T-cell (primary cell): ENCODE data around the gene COX11. TPM values are rescaled to one million over a fixed set of nuclear protein-coding genes. Genes with fewer than 3 reads are reported as not detected.

Experiments used
- ATAC-seq, 4 experiments: fragments of 200-7000 bp in 3 of 4; fragments of 150-1000 bp in 1 of 4; cut with Tn5 transposase; replicated peaks in 1 of 4; 1 replicate in 3 of 4; 2 replicates in 1 of 4; pipeline ENCODE4 v1.10.0; 2021; ENCODE audit warnings: moderate library complexity in 3 of 4, mild to moderate bottlenecking in 2 of 4, moderate number of reproducible peaks in 1 of 4
- CTCF ChIA-PET, 2 donors: fragments of 300-600 bp; sonication (Branson Sonifier 250); formaldehyde crosslinking; loops; one replicate each; lab custom pipeline; 2022; ENCODE audit warnings: antibody characterized with exemption in 2 of 2; lab: Charles Lee
- POLR2A ChIA-PET, 2 donors: fragments of 300-600 bp; sonication (Branson Sonifier 250); formaldehyde crosslinking; loops; one replicate each; lab custom pipeline; 2022; ENCODE audit warnings: antibody characterized with exemption in 2 of 2; lab: Charles Lee
- DNase-seq, 35 experiments: peaks; one replicate each; pipeline versions ENCODE4 v3.0.0 to v3.0.0-alpha.2; 2013 to 2023
- H3K27ac ChIP-seq: one replicate; pipeline ENCODE4 v1.5.1; 2013; ENCODE audit warnings: low read length
- H3K27me3 ChIP-seq, 2 experiments: replicated peaks in 1 of 2; 1 replicate in 1 of 2; 2 replicates in 1 of 2; pipeline versions ENCODE4 v1.6.1 to v1.7.0; 2013; ENCODE audit warnings: low read length in 1 of 2, mixed read lengths in 1 of 2; ENCODE audit not compliant: control insufficient read depth in 2 of 2, insufficient read depth in 2 of 2; ENCODE audit errors: extremely low read depth in 1 of 2
- H3K36me3 ChIP-seq, 2 donors: 1 replicate in 1 of 2; 2 replicates in 1 of 2; pipeline versions ENCODE4 v1.6.1 to v1.7.0; 2013; ENCODE audit warnings: low read length in 1 of 2; ENCODE audit not compliant: control insufficient read depth in 2 of 2, insufficient read depth in 1 of 2; ENCODE audit errors: extremely low read depth in 1 of 2
- H3K4me1 ChIP-seq, 2 experiments: 1 replicate in 1 of 2; 2 replicates in 1 of 2; pipeline versions ENCODE4 v1.6.1 to v1.7.0; 2013; ENCODE audit warnings: low read length in 2 of 2, mixed read lengths in 1 of 2; ENCODE audit not compliant: insufficient read depth in 2 of 2, control insufficient read depth in 1 of 2; ENCODE audit errors: extremely low read depth in 1 of 2
- H3K4me3 ChIP-seq, 2 donors: 1 replicate in 1 of 2; 2 replicates in 1 of 2; pipeline versions ENCODE4 v1.5.1 to v1.7.0; 2013; ENCODE audit warnings: mild to moderate bottlenecking in 2 of 2, low read length in 1 of 2, moderate library complexity in 1 of 2; ENCODE audit not compliant: control insufficient read depth in 1 of 2; ENCODE audit errors: extremely low read depth in 1 of 2
- H3K9me3 ChIP-seq: 2 replicates; pipeline ENCODE4 v1.7.0; 2013
- H3K27ac Mint-ChIP-seq, 2 donors: one replicate each; pipeline ENCODE4 v1.8.0; 2020 to 2021; ENCODE audit warnings: mild to moderate bottlenecking in 2 of 2, mixed read lengths in 2 of 2
- H3K27me3 Mint-ChIP-seq, 2 donors: one replicate each; pipeline ENCODE4 v1.8.0; 2021 to 2022; ENCODE audit warnings: mixed read lengths in 2 of 2
- H3K36me3 Mint-ChIP-seq: one replicate; pipeline ENCODE4 v1.8.0; 2021; ENCODE audit warnings: mixed read lengths
- H3K4me1 Mint-ChIP-seq, 3 donors: one replicate each; pipeline ENCODE4 v1.8.0; 2020 to 2022; ENCODE audit warnings: mixed read lengths in 3 of 3, mild to moderate bottlenecking in 1 of 3
- H3K4me3 Mint-ChIP-seq, 3 donors: one replicate each; pipeline ENCODE4 v1.8.0; 2020 to 2022; ENCODE audit warnings: mild to moderate bottlenecking in 3 of 3, mixed read lengths in 3 of 3, moderate library complexity in 3 of 3
- H3K9me3 Mint-ChIP-seq, 3 donors: one replicate each; pipeline ENCODE4 v1.8.0; 2020 to 2022; ENCODE audit warnings: mixed read lengths in 3 of 3
- whole genome bisulfite sequencing: methylation state at CpG from one replicate; pipeline ENCODE4 v1.1.5; 2013; ENCODE audit warnings: missing lambda C conversion rate; ENCODE audit not compliant: insufficient coverage; 5-methylcytosine and 5-hydroxymethylcytosine counted together
- total RNA-seq, 35 experiments: library from RNA in 6 of 35; stranded (reverse) in 6 of 35; fragments of 120-200 nt in 1 of 35; gene quantifications; one replicate each; pipeline versions ENCODE4 v1.2.1 to v1.2.4 and lab custom pipeline; 2013 to 2026

Gene COX11
- total RNA-seq, 5 donors from 2014 or later (not counting 1 experiment from before 2014, with no cell fraction given), result 37.6 to 74.1 (median 56.0) TPM

DNA sequence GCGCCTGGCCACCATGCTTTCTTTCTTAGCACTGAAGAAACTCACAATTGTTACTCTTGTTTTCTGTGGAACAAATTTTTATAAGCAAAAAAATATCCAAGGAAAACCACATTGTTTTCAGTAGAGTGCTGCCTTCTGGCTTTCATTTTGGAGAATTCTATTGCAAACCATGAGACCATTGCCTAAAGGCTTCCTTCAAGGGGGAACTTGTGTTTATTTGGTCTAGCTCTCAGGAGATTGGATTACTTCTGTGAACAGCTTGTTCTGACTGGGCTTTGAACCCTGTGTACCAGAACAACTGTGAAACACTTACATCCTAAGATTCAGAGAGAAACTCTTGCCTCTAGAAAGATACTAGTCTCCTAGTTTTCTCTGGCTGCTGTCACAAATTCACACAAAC lies 35.7 kb downstream of the COX11 start:
- no peak for DNase-seq
- 0% methylated on average over 1 of the region's 1 CpG for WGBS
- no peak for ATAC-seq
- H3K4me3 Mint-ChIP-seq, result no peak overlapping the region
- no peak overlapping the region for H3K27ac ChIP-seq
- peaks cover 0 to 1% (median 0%) of the 10 kb centered on the region in 3 donors for H3K4me1 Mint-ChIP-seq
- H3K9me3 ChIP-seq, result no peaks in the 10 kb centered on the region
- H3K36me3 Mint-ChIP-seq, result no peaks in the 10 kb centered on the region
- H3K27ac Mint-ChIP-seq, result no peak overlapping the region
- no peak overlapping the region for H3K4me3 ChIP-seq
- CTCF ChIA-PET, result no interaction called here
- H3K36me3 ChIP-seq, result no peaks in the 10 kb centered on the region
- H3K27me3 Mint-ChIP-seq, result peaks cover 12 to 13% of the 10 kb centered on the region in 2 donors
- POLR2A ChIA-PET, result interaction anchor here in 1 of 2 donors (0.6 kb wide), 1 partner anchor 13 kb away, joined by 3 read pairs; no protein-coding TSS in a partner anchor
- no peaks in the 10 kb centered on the region for H3K4me1 ChIP-seq
- H3K27me3 ChIP-seq, result peaks cover 0 to 7% of the 10 kb centered on the region in 2 experiments
- H3K9me3 Mint-ChIP-seq, result no peaks in the 10 kb centered on the region

DNA sequence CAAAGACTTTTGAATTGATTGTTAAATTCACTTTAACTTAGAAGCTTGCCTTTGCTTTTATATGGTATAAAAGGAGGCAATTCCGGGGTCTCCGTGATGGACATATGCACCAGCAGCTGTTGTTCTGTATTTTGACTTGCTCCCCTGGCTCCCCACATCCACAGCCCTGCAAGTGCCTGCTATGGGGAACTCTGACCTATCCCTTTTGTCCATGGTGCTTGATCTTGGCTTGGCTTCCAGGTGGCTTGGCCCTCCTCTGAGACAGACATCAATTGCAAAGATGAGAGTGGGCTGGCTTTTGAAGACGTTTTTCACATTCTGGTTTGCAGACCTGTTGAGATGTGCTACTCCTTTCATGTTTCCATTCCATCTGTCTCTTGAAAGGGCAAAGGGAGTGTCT lies 40.9 kb downstream of the COX11 start:
- ChIA-PET POLR2A (no interaction called here), CTCF (no interaction called here)
- Mint-ChIP-seq H3K27me3 (peaks cover 13 to 20% of the 10 kb centered on the region in 2 donors), H3K4me3 (no peak overlapping the region), H3K9me3 (no peaks in the 10 kb centered on the region), H3K36me3 (no peaks in the 10 kb centered on the region), H3K27ac (no peak overlapping the region), H3K4me1 (peaks cover 0 to 1% (median 0%) of the 10 kb centered on the region in 3 donors)
- WGBS, result 80% methylated on average over 1 of the region's 3 CpGs
- Histone ChIP-seq H3K4me3 (no peak overlapping the region), H3K27ac (no peak overlapping the region), H3K9me3 (no peaks in the 10 kb centered on the region), H3K27me3 (peaks cover 0 to 7% of the 10 kb centered on the region in 2 experiments), H3K36me3 (no peaks in the 10 kb centered on the region), H3K4me1 (no peaks in the 10 kb centered on the region)
- no peak for DNase-seq
- ATAC-seq, result no peak

DNA sequence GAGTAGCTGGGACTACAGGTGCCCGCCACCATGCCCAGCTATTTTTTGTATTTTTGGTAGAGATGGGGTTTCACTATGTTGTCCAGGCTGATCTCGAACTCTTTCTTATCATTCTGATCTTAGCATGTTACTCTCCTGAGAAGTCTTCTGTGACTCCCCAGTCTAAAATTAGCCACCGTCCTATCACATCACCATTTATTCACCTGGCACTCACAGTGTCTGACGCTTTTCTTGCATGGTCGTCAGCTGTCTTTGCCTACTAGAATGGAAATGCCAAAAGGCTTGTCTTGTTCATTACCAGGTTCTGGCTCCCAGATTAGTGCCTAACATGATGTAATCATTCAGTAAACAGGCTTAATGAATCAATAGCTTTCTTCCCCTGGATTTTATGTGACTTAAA lies 44.0 kb downstream of the COX11 start:
- no peak for ATAC-seq
- H3K4me3 ChIP-seq, result no peak overlapping the region
- no peaks in the 10 kb centered on the region for H3K9me3 ChIP-seq
- H3K27me3 Mint-ChIP-seq, result peaks cover 7 to 16% of the 10 kb centered on the region in 2 donors
- H3K9me3 Mint-ChIP-seq, result no peaks in the 10 kb centered on the region
- no peaks in the 10 kb centered on the region for H3K36me3 Mint-ChIP-seq
- no peaks in the 10 kb centered on the region for H3K36me3 ChIP-seq
- peaks cover 0 to 1% (median 0%) of the 10 kb centered on the region in 3 donors for H3K4me1 Mint-ChIP-seq
- 80% methylated on average over 3 of the region's 5 CpGs for WGBS
- H3K4me1 ChIP-seq, result no peaks in the 10 kb centered on the region
- H3K27me3 ChIP-seq, result peaks cover 0 to 2% of the 10 kb centered on the region in 2 experiments
- ChIA-PET POLR2A (no interaction called here), CTCF (no interaction called here)
- H3K4me3 Mint-ChIP-seq, result no peak overlapping the region
- H3K27ac ChIP-seq, result no peak overlapping the region
- H3K27ac Mint-ChIP-seq, result no peak overlapping the region
- DNase-seq, result no peak

DNA sequence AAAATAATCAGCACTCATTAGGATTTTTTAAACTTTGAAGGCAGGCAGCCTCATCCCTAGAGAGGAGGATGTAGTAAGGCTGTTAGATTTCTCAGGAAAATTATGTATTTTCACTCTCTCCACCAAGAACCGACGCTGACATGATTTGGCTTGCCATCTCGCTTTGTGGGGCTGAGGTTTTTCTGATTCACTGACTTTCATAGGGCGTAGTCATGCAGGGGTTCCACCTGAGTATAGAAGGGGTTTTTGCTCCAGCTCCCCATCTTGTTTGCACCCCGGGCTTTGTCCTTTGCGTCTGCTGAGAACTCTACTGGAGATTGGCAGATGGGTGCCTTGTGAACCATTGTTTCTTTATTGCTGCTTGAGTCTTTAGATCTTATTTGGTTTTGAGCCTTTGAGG lies 47.6 kb downstream of the COX11 start:
- Mint-ChIP-seq H3K9me3 (peaks cover 0 to 16% (median 13%) of the 10 kb centered on the region in 3 donors), H3K4me1 (no peaks in the 10 kb centered on the region)
- POLR2A ChIA-PET, result no interaction called here

DNA sequence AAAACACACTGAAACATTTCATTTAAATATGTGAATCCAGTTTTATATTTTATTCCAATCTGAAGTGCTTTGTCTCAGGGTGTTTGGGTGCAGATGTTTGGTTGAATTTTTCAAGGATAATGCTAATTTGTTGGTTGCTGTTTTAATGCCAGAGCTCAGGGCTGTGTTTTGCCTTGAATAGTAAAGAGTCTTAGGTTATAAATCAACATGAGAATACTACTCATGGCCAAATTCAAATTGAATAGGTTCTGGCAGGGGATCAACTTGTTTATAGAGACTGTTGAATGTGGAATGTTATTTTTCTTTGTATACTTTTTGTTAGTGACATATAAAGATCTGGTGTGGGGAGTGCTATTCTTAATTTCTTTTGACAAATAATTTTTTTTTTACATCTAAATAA lies 49.0 kb downstream of the COX11 start:
- H3K4me1 Mint-ChIP-seq, result no peaks in the 10 kb centered on the region
- no peak overlapping the region for H3K27ac Mint-ChIP-seq
- POLR2A ChIA-PET, result interaction anchor here in 1 of 2 donors (0.6 kb wide), 1 partner anchor 495 kb away, joined by 3 read pairs; no protein-coding TSS in a partner anchor
- H3K4me3 ChIP-seq, result no peak overlapping the region
- no peaks in the 10 kb centered on the region for H3K4me1 ChIP-seq
- ATAC-seq (no peak), DNase-seq (no peak)
- H3K4me3 Mint-ChIP-seq, result no peak overlapping the region
- H3K9me3 Mint-ChIP-seq, result peaks cover 0 to 16% (median 13%) of the 10 kb centered on the region in 3 donors
- no peaks in the 10 kb centered on the region for H3K36me3 Mint-ChIP-seq
- no peaks in the 10 kb centered on the region for H3K36me3 ChIP-seq
- peaks cover 0 to 2% of the 10 kb centered on the region in 2 donors for H3K27me3 Mint-ChIP-seq
- H3K27ac ChIP-seq, result no peak overlapping the region
- CTCF ChIA-PET, result no interaction called here
- H3K9me3 ChIP-seq, result no peaks in the 10 kb centered on the region
- H3K27me3 ChIP-seq, result peaks cover 0 to 2% of the 10 kb centered on the region in 2 experiments

More for the DNA sequence above, 47.6 kb downstream of the COX11 start:
- H3K4me1 ChIP-seq, result no peaks in the 10 kb centered on the region
- peaks cover 6 to 7% of the 10 kb centered on the region in 2 donors for H3K27me3 Mint-ChIP-seq
- DNase-seq, result no peak
- no peak overlapping the region for H3K4me3 ChIP-seq
- H3K36me3 ChIP-seq, result no peaks in the 10 kb centered on the region
- no peak overlapping the region for H3K4me3 Mint-ChIP-seq
- H3K9me3 ChIP-seq, result no peaks in the 10 kb centered on the region
- no peaks in the 10 kb centered on the region for H3K36me3 Mint-ChIP-seq
- peaks cover 0 to 2% of the 10 kb centered on the region in 2 experiments for H3K27me3 ChIP-seq
- H3K27ac ChIP-seq, result no peak overlapping the region
- H3K27ac Mint-ChIP-seq, result no peak overlapping the region
- WGBS, result 78% methylated on average over 3 of the region's 6 CpGs
- CTCF ChIA-PET, result no interaction called here
- ATAC-seq, result no peak

DNA sequence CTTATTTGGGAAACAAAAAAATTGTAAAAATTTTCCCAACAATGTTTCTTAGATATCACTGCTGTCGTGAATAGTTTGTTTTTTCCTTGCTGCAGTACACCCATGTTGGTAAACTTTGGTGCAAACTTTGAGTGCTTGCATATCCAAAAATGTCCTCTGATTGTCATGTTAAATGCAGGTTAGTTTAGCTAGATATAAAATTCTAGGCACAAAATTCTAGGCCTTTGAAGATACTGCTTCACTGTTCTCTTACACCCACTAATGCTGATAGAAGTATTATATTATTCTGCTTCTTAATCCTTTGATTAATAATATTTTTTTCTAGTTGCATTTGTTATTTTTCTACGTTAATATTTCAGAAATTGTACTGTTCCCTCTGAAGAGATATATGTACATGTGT lies 51.7 kb downstream of the COX11 start:
- Mint-ChIP-seq H3K9me3 (peaks cover 0 to 16% (median 13%) of the 10 kb centered on the region in 3 donors), H3K27me3 (peaks cover 0 to 2% of the 10 kb centered on the region in 2 donors), H3K4me1 (no peaks in the 10 kb centered on the region), H3K27ac (no peak overlapping the region), H3K4me3 (no peak overlapping the region), H3K36me3 (no peaks in the 10 kb centered on the region)
- H3K27me3 ChIP-seq, result peaks cover 0 to 2% of the 10 kb centered on the region in 2 experiments
- no CpG with 5 or more reads among the region's 2 CpGs for WGBS
- H3K36me3 ChIP-seq, result no peaks in the 10 kb centered on the region
- no peak for DNase-seq
- no peak overlapping the region for H3K4me3 ChIP-seq
- no peak overlapping the region for H3K27ac ChIP-seq
- ChIA-PET POLR2A (no interaction called here), CTCF (no interaction called here)
- ATAC-seq, result no peak
- no peaks in the 10 kb centered on the region for H3K9me3 ChIP-seq
- no peaks in the 10 kb centered on the region for H3K4me1 ChIP-seq
